22Rv1 (cell line): ENCODE results near the gene ARHGAP6.
A peak's percentile ranks its signal among the peaks of the same experiment; 100 is the strongest.

Experiments used
- H3K27ac ChIP-seq: fragments of 450-650 bp; 2 replicates; pipeline ENCODE4 v1.5.1; 2017
- ZFX ChIP-seq: fragments of 450-650 bp; IDR thresholded peaks from 2 replicates; pipeline ENCODE4 v1.6.1; 2017; ENCODE audit warnings: antibody characterized with exemption, borderline replicate concordance
- TF ChIP-seq, protein P1 (sequence below): fragments of 450-650 bp; IDR thresholded peaks from 2 replicates; pipeline ENCODE4 v1.5.1; 2017; ENCODE audit warnings: mild to moderate bottlenecking

Gene ARHGAP6

DNA sequence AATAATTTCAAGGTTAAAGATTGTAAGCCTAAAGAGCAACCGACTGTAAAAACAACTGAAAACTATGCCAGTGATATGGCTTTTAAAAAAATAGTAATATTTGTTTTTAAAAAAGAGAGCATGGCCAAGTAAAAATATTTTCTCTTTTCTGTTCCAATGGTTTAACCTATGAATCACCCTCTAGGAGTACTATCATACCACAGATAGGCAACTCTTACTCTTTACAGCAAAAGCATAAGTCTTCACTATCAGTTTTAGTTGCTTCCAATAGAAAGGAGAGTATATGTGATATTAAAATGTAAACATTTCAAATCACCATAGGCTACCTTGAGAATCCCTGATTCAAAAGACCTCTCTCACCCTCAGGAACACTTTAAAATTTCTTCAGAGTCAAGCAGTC lies 269.9 kb downstream of the ARHGAP6 start:
- TF ChIP-seq ZFX, result no peak
- TF ChIP-seq, protein P1, sequence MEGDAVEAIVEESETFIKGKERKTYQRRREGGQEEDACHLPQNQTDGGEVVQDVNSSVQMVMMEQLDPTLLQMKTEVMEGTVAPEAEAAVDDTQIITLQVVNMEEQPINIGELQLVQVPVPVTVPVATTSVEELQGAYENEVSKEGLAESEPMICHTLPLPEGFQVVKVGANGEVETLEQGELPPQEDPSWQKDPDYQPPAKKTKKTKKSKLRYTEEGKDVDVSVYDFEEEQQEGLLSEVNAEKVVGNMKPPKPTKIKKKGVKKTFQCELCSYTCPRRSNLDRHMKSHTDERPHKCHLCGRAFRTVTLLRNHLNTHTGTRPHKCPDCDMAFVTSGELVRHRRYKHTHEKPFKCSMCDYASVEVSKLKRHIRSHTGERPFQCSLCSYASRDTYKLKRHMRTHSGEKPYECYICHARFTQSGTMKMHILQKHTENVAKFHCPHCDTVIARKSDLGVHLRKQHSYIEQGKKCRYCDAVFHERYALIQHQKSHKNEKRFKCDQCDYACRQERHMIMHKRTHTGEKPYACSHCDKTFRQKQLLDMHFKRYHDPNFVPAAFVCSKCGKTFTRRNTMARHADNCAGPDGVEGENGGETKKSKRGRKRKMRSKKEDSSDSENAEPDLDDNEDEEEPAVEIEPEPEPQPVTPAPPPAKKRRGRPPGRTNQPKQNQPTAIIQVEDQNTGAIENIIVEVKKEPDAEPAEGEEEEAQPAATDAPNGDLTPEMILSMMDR, result no peak
- no peak overlapping the region for H3K27ac ChIP-seq

DNA sequence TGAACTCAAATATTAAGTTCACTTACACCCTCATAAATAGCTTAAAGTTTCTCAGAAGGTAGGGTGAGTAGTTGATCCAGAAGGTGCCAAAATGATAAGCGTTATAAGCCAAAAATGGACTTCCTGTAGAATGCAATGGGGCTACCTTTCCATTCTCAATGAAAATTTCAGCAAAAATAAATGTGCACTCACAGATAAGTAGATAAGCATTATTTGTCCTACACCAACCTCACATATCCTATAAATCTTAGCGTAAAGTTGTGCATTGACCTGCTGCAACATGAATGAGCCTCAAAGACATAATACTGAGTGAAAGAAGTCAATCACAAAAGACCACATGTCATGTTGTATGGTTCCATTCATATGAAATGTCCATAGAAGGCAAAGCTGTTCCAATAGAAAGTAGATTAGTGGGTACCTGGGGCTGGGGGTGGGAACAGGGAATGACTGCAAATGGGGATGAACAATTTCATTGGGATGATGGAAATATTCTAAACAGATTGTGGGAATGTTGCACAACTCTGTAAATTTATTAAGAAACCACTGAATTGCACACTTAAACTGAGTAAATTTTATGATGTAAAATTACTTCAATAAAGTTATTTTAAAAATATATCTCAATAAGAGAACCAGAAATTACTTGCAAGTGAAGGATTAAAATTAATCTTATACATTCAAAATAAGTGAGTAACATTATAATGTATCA lies 271.6 kb downstream of the ARHGAP6 start:
- TF ChIP-seq ZFX, result no peak
- TF ChIP-seq, protein P1, result no peak
- H3K27ac ChIP-seq, result no peak overlapping the region

DNA sequence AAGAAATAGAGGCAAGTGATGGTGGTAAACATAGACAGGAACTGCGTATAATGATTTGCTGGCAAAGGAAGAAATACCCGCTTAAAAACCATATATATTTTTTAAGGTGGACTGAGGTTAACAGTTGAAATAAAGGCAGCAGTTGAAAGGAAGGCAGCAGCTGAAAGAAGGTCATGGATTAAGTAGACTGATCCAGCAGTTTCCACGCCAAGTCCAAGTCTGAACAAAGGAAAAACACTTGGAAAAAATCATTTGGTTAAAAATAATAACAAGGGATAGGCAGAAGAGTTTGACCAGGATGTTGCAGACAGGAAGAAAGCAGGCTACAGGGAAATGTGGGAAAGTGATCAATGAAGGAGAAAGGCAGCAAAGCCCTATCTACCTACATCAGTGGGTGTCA lies 278.9 kb downstream of the ARHGAP6 start:
- TF ChIP-seq, protein P1, result no peak
- TF ChIP-seq ZFX, result no peak
- peak overlapping the region; percentile 81 for H3K27ac ChIP-seq

DNA sequence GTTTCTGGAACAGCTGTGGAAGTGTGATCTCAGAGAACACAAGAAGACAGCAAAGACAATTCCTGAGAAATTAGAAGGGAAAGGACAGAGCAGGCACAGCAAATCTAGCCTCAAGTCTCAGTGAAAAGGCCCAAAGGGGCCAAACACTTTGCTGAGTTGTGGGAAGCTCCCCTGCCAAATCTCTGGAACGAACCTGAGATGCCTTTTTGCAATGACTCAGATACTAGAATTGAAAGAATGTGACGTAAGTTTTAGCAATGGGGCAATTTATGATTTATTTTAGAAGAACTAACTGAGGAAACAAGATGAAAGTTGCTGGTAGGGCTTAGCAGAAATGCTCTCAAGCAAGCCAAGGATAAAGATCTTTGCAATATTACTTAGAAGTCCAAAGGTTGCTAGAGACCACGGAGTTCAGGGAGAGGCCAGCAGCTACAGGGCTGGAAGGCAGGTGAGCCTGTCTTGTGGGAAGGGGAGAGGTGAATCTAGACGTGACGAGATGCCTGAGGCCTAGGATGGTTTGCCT lies 279.7 kb downstream of the ARHGAP6 start:
- H3K27ac ChIP-seq, result peak overlapping the region; percentile 81
- no peak for TF ChIP-seq ZFX
- TF ChIP-seq, protein P1, result no peak

DNA sequence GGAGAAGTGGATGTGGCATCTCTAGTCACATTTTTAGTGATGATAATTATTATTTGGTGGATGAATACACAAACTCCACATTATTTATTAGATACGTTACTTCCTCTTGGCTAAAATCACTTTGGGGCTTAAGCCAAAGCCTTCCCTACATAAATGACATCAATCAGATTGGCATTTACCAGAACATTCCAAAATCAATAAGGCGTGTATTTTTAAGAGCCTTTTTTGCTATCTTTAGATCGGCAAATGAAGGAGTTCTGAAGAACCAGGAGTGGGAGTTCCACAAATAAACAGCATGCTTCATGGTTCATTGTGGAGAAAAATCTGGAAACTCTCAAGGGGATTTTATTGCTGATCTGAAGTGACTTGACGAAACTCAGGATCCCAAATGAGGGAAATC lies 282.8 kb downstream of the ARHGAP6 start:
- TF ChIP-seq, protein P1, result no peak
- no peak for TF ChIP-seq ZFX
- H3K27ac ChIP-seq, result peak overlapping the region; percentile 81

DNA sequence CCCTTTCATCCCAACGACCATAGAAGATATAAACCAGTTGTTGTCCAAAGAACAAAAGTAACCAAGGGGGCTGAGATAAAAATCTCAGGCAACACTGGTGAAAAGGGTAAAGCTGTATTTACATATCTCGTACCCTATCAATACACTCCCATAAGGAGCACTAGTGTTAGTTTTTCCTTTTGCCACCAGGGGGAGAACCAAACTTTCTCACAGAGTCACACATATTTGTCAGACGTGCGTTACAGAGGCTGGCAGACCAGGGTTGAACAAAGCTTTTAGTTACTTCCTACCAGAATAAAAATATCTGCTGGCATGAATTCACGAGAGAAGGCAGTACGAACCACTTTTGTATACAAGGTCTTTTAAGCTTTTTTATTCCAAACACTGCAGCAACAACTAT lies 284.3 kb downstream of the ARHGAP6 start:
- H3K27ac ChIP-seq, result peak overlapping the region; percentile 81
- no peak for TF ChIP-seq ZFX
- TF ChIP-seq, protein P1, result peak; percentile 61

DNA sequence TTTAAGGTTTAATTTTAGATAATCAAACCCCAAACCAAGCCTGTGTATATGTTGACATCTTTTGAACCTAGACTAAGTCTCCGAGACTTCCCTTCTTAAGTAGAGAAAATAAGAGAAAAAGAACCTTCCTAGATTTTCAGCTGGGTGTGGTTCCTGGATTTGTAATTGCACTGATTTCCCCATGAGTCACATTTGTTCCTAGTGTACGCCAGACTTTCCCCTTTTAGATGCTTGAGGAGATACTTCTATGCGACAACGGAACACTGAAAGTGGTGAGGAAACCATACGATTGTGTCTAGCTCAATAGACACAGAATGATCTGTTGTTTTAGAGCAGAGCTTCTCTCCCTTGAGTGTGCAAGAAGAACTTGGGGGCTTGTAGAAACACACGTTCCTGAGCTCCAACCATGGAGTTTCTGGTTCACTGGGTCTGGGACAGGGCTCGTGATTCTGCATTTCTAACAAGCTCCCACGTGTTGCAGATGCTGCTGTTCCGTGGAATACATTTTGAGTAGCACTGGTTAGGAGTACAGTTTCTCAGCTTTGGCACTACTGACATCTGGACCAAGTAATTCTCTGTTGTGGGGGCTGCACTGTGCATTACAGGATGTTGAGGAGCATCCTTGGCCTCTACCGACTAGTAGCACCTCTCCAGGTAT lies 285.4 kb downstream of the ARHGAP6 start:
- TF ChIP-seq, protein P1, result no peak
- no peak for TF ChIP-seq ZFX
- H3K27ac ChIP-seq, result peak overlapping the region; percentile 81; the same call in 1 of the 2 replicates
